ENCODE measurements around the gene ELF2. TPM values are rescaled to one million over a fixed set of nuclear protein-coding genes. Genes with fewer than 3 reads are reported as not detected.

ELF2 gene
- total RNA-seq (97.5 and 103 TPM in 2 replicates), polyA plus RNA-seq (25.1 and 31.4 TPM in 2 replicates), polyA minus RNA-seq (37.9 and 44.2 TPM in 2 replicates)
- 53.4 TPM for total RNA-seq (2013)

DNA sequence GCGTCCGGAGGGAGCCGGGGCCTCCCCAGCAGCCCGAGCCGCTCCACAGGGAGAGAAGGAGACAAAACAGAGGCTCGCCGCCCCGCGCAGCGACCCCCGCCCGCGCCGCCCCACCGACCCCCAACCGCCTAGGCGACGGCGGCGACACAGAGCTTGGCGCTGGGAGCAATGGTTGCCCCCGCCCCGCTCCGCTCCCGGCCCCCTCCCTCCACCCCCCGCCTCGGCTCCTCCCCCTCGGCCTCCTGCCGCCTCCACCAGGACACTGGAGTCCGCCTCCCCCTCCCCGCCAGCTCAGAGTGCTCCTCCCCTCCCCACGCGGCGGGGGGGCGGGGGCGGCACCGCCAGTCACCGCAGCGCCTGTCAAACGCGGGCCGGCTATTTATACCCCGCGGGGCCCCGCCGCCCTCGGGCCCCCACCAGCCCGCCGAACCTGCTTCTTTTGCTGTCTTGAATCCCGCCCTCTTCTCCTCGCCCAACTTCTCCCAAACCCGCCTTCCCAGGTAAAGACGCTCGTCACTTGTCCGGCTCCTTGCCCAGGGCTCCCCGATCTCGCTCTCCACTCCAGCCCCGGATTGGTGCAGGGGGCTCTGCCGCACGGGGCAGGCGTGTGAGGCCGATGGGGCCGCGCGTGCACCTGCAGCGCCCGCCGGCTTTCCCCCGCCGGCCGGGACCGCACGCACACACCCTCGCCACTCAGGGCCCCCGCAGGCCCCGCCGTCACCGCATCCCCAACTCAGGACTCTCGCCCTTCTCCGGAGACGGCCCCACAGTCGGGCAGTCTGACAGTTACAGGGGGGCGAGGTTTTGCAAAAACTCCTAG lies at the start of gene ELF2:
ELF2 (minus strand) TSS at position 170 of the 820 bp plus-strand sequence. CDS start 39,517 bp downstream, outside the sequence.
- Histone ChIP-seq H3K4me1 (ENCODE audit: control insufficient read depth in 2 of 2, insufficient read depth in 2 of 2, low read length in 2 of 2) (peaks cover 12 to 15% of the 10 kb centered on the region in 2 donors), H2AFZ (ENCODE audit: insufficient read depth, low read depth, low read length, poor library complexity, severe bottlenecking) (peak within 1 kb of the TSS; percentile 94), H3K4me2 (replicated peaks; ENCODE audit: low read depth, low read length, poor library complexity, severe bottlenecking) (peak within 1 kb of the TSS; percentile 99), H4K20me1 (ENCODE audit: control insufficient read depth, insufficient read depth, low read length, poor library complexity, severe bottlenecking) (no peaks in the 10 kb centered on the region), H3K36me3 (replicated peaks in 1 of 2; ENCODE audit: control extremely low read depth in 1 of 2, control insufficient read depth in 1 of 2, extremely low read depth in 1 of 2, insufficient read depth in 2 of 2, low read length in 1 of 2) (no peaks in the 10 kb centered on the region), H3K9ac (ENCODE audit: low read length) (peak within 1 kb of the TSS; percentile 94), H3K27me3 (replicated peaks in 1 of 4; ENCODE audit: control extremely low read depth in 1 of 4, control insufficient read depth in 3 of 4, insufficient read depth in 4 of 4, low read length in 3 of 4) (no peaks in the 10 kb centered on the region), H3K9me3 (ENCODE audit: control extremely low read depth in 1 of 3, control insufficient read depth in 2 of 3, insufficient read depth in 1 of 3, low read length in 2 of 3) (no peaks in the 10 kb centered on the region), H3K79me2 (ENCODE audit: control insufficient read depth, insufficient read depth, low read length) (peaks cover 8% of the 10 kb centered on the region), H3K4me3 (ENCODE audit: control extremely low read depth in 1 of 5, extremely low read depth in 1 of 5, insufficient read depth in 1 of 5, low read depth in 2 of 5, low read length in 4 of 5) (peak within 1 kb of the TSS; percentile 73 to 89 (median 79)), H3K27ac (ENCODE audit: low read length in 2 of 2) (peak within 1 kb of the TSS; percentile 87 to 95)
- DNase-seq (peak; percentile 88), ATAC-seq (ENCODE audit: low read depth) (peak; percentile 60)
- Mint-ChIP-seq H3K27me3 (no peaks in the 10 kb centered on the region), H3K4me3 (peak within 1 kb of the TSS; percentile 95), H3K9me3 (ENCODE audit: insufficient read depth) (no peaks in the 10 kb centered on the region), H3K27ac (peak within 1 kb of the TSS; percentile 95), H3K4me1 (peaks cover 23% of the 10 kb centered on the region)
- no peak for TF ChIP-seq EZH2 (IDR thresholded peaks at IDR 0.05; ENCODE audit: borderline replicate concordance, insufficient read depth, low read depth, low read length, poor library complexity, severe bottlenecking)
- TF ChIP-seq, protein P1, sequence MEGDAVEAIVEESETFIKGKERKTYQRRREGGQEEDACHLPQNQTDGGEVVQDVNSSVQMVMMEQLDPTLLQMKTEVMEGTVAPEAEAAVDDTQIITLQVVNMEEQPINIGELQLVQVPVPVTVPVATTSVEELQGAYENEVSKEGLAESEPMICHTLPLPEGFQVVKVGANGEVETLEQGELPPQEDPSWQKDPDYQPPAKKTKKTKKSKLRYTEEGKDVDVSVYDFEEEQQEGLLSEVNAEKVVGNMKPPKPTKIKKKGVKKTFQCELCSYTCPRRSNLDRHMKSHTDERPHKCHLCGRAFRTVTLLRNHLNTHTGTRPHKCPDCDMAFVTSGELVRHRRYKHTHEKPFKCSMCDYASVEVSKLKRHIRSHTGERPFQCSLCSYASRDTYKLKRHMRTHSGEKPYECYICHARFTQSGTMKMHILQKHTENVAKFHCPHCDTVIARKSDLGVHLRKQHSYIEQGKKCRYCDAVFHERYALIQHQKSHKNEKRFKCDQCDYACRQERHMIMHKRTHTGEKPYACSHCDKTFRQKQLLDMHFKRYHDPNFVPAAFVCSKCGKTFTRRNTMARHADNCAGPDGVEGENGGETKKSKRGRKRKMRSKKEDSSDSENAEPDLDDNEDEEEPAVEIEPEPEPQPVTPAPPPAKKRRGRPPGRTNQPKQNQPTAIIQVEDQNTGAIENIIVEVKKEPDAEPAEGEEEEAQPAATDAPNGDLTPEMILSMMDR (IDR thresholded peaks at IDR 0.05) = no peak
- intact Hi-C loops (cut with micrococcal nuclease) = loop anchor here (1.0 to 5.0 kb wide), 6 partner anchors 35 to 1630 kb away; partner anchors contain the start of genes NAA15, SETD7 and TBC1D9
- CTCF ChIA-PET = interaction anchor here (0.6 to 2.7 kb wide), 17 partner anchors 9 to 380 kb away, joined by 3 to 20 read pairs (median 3); partner anchors contain the start of gene NAA15
- WGBS (ENCODE audit: insufficient coverage) = under 1% methylated on average over 46 of the region's 83 CpGs
- POLR2A ChIA-PET = interaction anchor here (0.5 to 3.0 kb wide), 12 partner anchors 41 to 278 kb away, joined by 3 to 31 read pairs (median 6); partner anchors contain the start of gene NAA15
